Neuron (in vitro differentiated cells): Measurements from ENCODE around the gene TMEM38B.
"Not testable (repeated sequence)": the region's sequence is repeated elsewhere in the genome, so short reads cannot be mapped to it uniquely, and the experiment has no call there.

Source experiments
- H2AFZ ChIP-seq: one replicate; pipeline ENCODE4 v1.6.1; 2013; ENCODE audit warnings: low read depth, mild to moderate bottlenecking, inconsistent platforms, low read length, moderate library complexity
- H3K27me3 ChIP-seq: one replicate; pipeline ENCODE4 v1.6.1; 2013; ENCODE audit warnings: low read length; ENCODE audit not compliant: insufficient read depth
- H3K36me3 ChIP-seq: one replicate; pipeline ENCODE4 v1.6.1; 2013; ENCODE audit warnings: low read length; ENCODE audit not compliant: insufficient read depth
- H3K4me1 ChIP-seq: one replicate; pipeline ENCODE4 v1.6.1; 2013; ENCODE audit warnings: low read length; ENCODE audit not compliant: insufficient read depth
- H3K4me3 ChIP-seq: 2 replicates; pipeline ENCODE4 v1.5.1; 2013; ENCODE audit warnings: mild to moderate bottlenecking, low read length, moderate library complexity
- H3K9me3 ChIP-seq: one replicate; pipeline ENCODE4 v1.6.1; 2013; ENCODE audit warnings: low read length

Gene TMEM38B

DNA sequence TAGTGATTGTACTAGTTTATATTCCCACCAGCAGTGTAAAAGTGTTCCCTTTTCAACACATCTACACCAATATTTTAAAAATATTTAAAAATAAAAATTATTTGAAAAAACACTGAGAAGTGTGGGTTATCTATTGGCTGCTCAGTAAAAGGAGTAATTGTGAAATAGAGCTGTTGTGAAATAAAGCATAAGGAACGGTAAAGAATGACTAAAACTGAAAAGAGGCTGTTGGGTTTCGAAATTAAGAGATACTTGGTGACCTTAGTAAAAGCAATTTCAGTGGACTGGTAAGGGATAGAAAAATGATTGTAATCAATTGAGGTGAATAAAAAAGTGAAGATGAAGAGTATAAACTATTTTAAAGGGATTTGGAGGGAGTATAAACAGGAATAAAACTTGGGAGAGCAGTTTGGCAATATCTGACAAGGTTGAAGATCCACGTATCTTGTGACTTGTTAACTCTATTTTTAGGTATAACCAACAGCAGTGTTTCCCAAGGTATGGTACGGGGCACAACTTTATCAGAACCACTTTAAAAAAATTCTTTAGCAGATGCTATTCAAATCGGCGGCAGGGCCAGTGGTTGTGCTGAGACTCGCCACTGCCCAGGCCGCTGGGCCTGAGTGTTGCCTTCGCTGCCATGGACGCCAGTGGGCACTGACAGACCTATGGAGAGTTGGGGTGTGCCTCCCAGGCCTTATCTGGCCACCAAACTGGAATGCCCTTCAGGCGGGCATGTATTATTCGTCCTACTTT, 63.3 kb downstream of the TMEM38B start:
- no peaks in the 10 kb centered on the region for H3K4me1 ChIP-seq
- peaks cover 5% of the 10 kb centered on the region for H3K36me3 ChIP-seq
- H3K4me3 ChIP-seq: no peak overlapping the region
- H3K9me3 ChIP-seq: peaks cover 8% of the 10 kb centered on the region
- H3K27me3 ChIP-seq: no peaks in the 10 kb centered on the region
- H2AFZ ChIP-seq: no peak overlapping the region

DNA sequence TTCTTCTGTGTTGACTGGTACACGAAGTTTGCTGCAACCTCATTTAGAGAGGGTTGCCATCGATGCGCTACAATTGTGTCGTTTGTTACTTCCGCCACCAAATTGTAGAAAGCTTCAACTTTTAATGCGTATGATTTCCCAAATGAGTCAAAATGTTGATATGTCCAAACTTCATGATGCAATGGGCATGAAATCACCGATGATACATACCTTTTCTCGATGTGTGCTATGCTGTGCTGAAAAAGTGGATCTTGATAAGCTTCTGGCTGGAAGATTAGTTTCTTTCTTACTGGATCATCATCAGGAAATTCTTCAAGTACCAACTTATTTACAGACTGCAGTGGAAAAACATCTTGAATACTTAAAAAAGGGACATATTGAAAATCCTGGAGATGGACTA, 65.7 kb downstream of the TMEM38B start:
- Histone ChIP-seq H3K36me3 (peaks cover 2% of the 10 kb centered on the region), H3K9me3 (no peaks in the 10 kb centered on the region), H2AFZ (no peak overlapping the region), H3K4me1 (no peaks in the 10 kb centered on the region), H3K27me3 (no peaks in the 10 kb centered on the region), H3K4me3 (no peak overlapping the region)

DNA sequence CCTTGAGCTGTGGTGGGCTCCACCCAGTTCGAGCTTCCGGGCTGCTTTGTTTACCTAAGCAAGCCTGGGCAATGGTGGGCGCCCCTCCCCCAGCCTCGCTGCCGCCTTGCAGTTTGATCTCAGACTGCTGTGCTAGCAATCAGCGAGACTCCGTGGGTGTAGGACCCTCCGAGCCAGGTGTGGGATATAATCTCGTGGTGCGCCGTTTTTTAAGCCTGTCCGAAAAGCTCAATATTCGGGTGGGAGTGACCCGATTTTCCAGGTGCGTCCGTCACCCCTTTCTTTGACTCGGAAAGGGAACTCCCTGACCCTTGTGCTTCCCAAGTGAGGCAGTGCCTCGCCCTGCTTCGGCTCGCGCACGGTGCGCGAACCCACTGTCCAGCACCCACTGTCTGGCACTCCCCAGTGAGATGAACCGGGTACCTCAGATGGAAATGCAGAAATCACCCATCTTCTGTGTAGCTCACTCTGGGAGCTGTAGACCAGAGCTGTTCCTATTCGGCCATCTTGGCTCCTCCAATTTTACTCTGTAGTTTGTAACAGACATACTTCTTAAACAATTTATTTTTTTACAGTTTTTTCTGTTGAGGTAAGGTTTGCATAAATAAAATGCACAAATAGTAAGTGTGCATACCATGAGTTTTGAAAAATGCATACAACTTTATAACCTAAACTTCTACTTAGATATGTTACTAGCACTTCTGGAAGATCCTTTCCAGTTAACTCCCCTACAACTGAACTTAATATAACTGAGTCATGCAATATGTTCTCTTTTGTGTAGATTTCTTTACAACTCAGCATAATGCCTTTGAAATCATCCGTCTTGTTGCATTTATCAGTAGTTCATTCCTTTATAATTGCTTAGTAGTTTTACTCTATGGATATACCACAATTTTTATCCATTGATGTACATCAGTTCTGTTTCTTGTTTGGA, 88.5 kb downstream of the TMEM38B start:
- H3K27me3 ChIP-seq, H3K4me3 ChIP-seq: not testable (repeated sequence)

GRCh38 chr9:105783495-105783872, 89.1 kb downstream of the TMEM38B start:
- not testable (repeated sequence) for H3K4me1 ChIP-seq, H3K27me3 ChIP-seq, H2AFZ ChIP-seq, H3K9me3 ChIP-seq, H3K36me3 ChIP-seq, H3K4me3 ChIP-seq

More for the DNA sequence above, 88.5 kb downstream of the TMEM38B start:
- not testable (repeated sequence) for H3K9me3 ChIP-seq, H3K36me3 ChIP-seq, H2AFZ ChIP-seq, H3K4me1 ChIP-seq

GRCh38 chr9:105786796-105787195, 92.5 kb downstream of the TMEM38B start:
- not testable (repeated sequence) for H3K36me3 ChIP-seq, H3K4me1 ChIP-seq, H3K9me3 ChIP-seq, H3K27me3 ChIP-seq, H2AFZ ChIP-seq, H3K4me3 ChIP-seq

DNA sequence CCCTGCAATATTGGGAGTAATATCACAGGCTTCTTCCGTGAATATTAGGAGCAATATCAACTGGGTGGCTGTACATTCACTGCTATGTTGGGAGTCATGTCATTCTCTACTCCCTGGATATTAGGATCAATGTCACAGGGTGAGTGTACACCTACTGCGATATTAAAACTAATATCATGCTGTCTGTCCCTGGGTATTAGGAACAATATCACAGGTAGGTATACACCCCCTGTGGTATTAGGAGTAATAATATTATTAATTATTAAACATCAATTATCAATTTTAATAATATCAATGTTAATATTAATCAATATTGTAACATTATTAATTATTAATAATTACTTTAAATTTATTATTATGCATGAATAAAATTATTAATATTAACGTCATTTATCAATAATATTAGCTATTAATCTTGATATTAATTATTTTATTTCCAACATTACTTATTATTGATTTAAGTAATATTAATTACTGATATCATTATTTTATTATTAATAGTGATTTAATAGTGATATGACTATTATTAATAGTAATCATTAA, 121.9 kb downstream of the TMEM38B start:
- H3K27me3 ChIP-seq: no peaks in the 10 kb centered on the region
- no peaks in the 10 kb centered on the region for H3K36me3 ChIP-seq
- no peaks in the 10 kb centered on the region for H3K9me3 ChIP-seq
- no peaks in the 10 kb centered on the region for H3K4me1 ChIP-seq
- no peak overlapping the region for H3K4me3 ChIP-seq
- no peak overlapping the region for H2AFZ ChIP-seq

GRCh38 chr9:105816981-105817380, 122.6 kb downstream of the TMEM38B start:
- Histone ChIP-seq H3K4me1 (no peaks in the 10 kb centered on the region), H3K27me3 (no peaks in the 10 kb centered on the region), H2AFZ (no peak overlapping the region), H3K4me3 (no peak overlapping the region), H3K9me3 (no peaks in the 10 kb centered on the region), H3K36me3 (no peaks in the 10 kb centered on the region)

DNA sequence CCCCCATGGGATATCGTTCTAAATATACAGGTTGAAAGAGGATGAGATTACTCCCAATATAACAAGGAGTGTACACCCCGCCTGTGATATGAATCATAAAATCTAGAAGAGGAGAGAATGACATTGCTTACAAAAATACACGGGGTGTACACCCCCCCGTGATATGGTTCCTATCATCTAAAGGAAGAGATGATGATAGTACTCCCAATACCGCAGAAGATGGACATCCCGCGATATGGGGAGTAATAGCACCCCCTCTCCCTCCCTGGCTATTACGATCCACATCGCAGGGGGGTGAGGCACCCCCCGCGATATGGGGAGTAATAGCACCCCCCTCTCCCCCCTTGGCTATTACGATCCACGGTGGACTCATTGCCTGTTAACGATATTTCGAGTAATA, 124.6 kb downstream of the TMEM38B start:
- Histone ChIP-seq H3K27me3 (no peaks in the 10 kb centered on the region), H3K36me3 (no peaks in the 10 kb centered on the region), H2AFZ (no peak overlapping the region), H3K9me3 (no peaks in the 10 kb centered on the region), H3K4me1 (no peaks in the 10 kb centered on the region), H3K4me3 (no peak overlapping the region)

DNA sequence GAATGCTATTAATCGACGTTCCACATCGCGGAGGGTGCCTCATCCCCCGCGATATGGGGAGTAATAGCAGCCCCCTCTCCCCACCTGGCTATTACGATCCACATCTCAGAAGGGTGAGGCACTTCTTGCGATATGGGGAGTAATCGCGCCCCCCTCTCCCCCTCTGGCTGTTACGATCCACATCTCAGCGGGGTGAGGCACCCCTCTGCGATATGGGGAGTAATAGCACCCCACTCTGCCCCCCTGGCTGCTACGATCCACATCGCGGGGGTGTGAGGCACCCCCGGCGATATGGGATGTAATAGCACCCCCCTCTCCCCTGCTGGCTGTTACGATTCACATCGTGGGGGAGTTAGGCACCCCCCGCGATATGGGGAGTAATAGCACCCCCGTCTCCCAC, 128.5 kb downstream of the TMEM38B start:
- no peaks in the 10 kb centered on the region for H3K9me3 ChIP-seq
- no peaks in the 10 kb centered on the region for H3K4me1 ChIP-seq
- no peak overlapping the region for H3K4me3 ChIP-seq
- no peaks in the 10 kb centered on the region for H3K27me3 ChIP-seq
- no peak overlapping the region for H2AFZ ChIP-seq
- H3K36me3 ChIP-seq: no peaks in the 10 kb centered on the region
